Neural progenitor cell (in vitro differentiated cells): Measurements from ENCODE around the gene CLIP2. TPM values are rescaled to one million over a fixed set of nuclear protein-coding genes. Genes with fewer than 3 reads are reported as not detected.
"Not testable (repeated sequence)": the region's sequence is repeated elsewhere in the genome, so short reads cannot be mapped to it uniquely, and the experiment has no call there.

Source experiments
- DNase-seq: peaks from one replicate; pipeline ENCODE4 v3.0.0-alpha.2; 2016; ENCODE audit warnings: low spot score
- H2AFZ ChIP-seq: fragments of 200-600 bp; sonication (generic); replicated peaks from 2 replicates; pipeline ENCODE4 v1.6.1; 2016; ENCODE audit warnings: antibody characterized with exemption
- H3F3A ChIP-seq: fragments of 200-600 bp; sonication (generic); 2 replicates; pipeline ENCODE4 v1.6.1; 2016; ENCODE audit warnings: antibody characterized with exemption, low read depth
- H3K27ac ChIP-seq: fragments of 200-600 bp; sonication (generic); 2 replicates; pipeline ENCODE4 v1.5.1; 2016; ENCODE audit warnings: mild to moderate bottlenecking
- H3K27me3 ChIP-seq: fragments of 200-600 bp; sonication (generic); 2 replicates; pipeline ENCODE4 v1.6.1; 2016; ENCODE audit warnings: mild to moderate bottlenecking, moderate library complexity
- H3K36me3 ChIP-seq: fragments of 200-600 bp; sonication (generic); 2 replicates; pipeline ENCODE4 v1.5.1; 2016
- H3K4me1 ChIP-seq: fragments of 200-600 bp; sonication (generic); 2 replicates; pipeline ENCODE4 v1.6.1; 2016; ENCODE audit warnings: mixed run types
- H3K4me2 ChIP-seq: fragments of 200-600 bp; sonication (generic); 2 replicates; pipeline ENCODE4 v1.6.1; 2016
- H3K4me3 ChIP-seq: fragments of 200-600 bp; sonication (generic); 2 replicates; pipeline ENCODE4 v1.5.1; 2016
- H3K79me2 ChIP-seq: fragments of 200-600 bp; sonication (generic); 2 replicates; pipeline ENCODE4 v1.6.1; 2016; ENCODE audit warnings: low read depth
- H3K9ac ChIP-seq: fragments of 200-600 bp; sonication (generic); 2 replicates; pipeline ENCODE4 v1.6.1; 2016
- H3K9me3 ChIP-seq: fragments of 200-600 bp; sonication (generic); 2 replicates; pipeline ENCODE4 v1.5.1; 2016; ENCODE audit warnings: low read depth
- H4K20me1 ChIP-seq: fragments of 200-600 bp; sonication (generic); 2 replicates; pipeline ENCODE4 v1.6.1; 2016; ENCODE audit warnings: low read depth
- H3K27ac Mint-ChIP-seq: 3 replicates; pipeline ENCODE4 v1.8.0; 2021; ENCODE audit warnings: mixed read lengths
- H3K27me3 Mint-ChIP-seq: 2 replicates; pipeline ENCODE4 v1.8.0; 2022; ENCODE audit warnings: low read depth, mild to moderate bottlenecking, inconsistent platforms, moderate library complexity, mixed read lengths; ENCODE audit not compliant: insufficient read depth
- H3K36me3 Mint-ChIP-seq: 3 replicates; pipeline ENCODE4 v1.8.0; 2021; ENCODE audit warnings: mixed read lengths
- H3K4me1 Mint-ChIP-seq: 3 replicates; pipeline ENCODE4 v1.8.0; 2021; ENCODE audit warnings: mixed read lengths
- H3K4me3 Mint-ChIP-seq: 3 replicates; pipeline ENCODE4 v1.8.0; 2021; ENCODE audit warnings: mild to moderate bottlenecking, moderate library complexity, mixed read lengths
- H3K9me3 Mint-ChIP-seq: 3 replicates; pipeline ENCODE4 v1.8.0; 2020; ENCODE audit warnings: mixed read lengths
- EZH2 ChIP-seq: fragments of 200-600 bp; sonication (generic); IDR thresholded peaks from 2 replicates; pipeline ENCODE4 v1.6.1; 2017; ENCODE audit warnings: antibody characterized with exemption, mild to moderate bottlenecking, moderate library complexity
- EZH2phosphoT487 ChIP-seq: fragments of 200-600 bp; sonication (generic); IDR thresholded peaks from 2 replicates; pipeline ENCODE4 v1.6.1; 2017; ENCODE audit warnings: antibody characterized with exemption
- total RNA-seq: library from RNA; depleted of rRNA; stranded (reverse); fragments of >200 nt; gene quantifications from 2 replicates; pipeline ENCODE4 v1.2.3, GENCODE V29; 2015; ENCODE audit warnings: low replicate concordance
- TF ChIP-seq, protein P1 (sequence below): fragments of 200-600 bp; sonication (generic); IDR thresholded peaks from 2 replicates; pipeline ENCODE4 v1.5.1; 2017; ENCODE audit warnings: antibody characterized with exemption, mild to moderate bottlenecking

Gene CLIP2
- total RNA-seq, 1 donor from 2014 or later = 7.5 TPM

DNA sequence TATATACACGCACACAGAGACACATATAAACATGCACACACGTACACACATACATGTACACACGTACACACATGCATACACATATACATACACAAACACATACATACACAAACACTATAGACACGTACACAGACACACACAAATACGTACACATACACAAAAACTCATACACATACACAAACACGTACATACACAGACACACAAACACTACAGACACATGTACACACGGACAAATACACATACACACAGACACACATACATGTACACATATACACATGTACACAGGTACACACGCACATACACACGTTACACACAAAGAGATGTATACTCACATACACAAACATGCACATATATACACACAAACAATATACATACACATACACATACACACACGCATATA, 129.3 kb downstream of the CLIP2 start:
- no peaks in the 10 kb centered on the region for H4K20me1 ChIP-seq
- no peak overlapping the region for H3K9ac ChIP-seq
- H3K36me3 ChIP-seq = no peaks in the 10 kb centered on the region
- H3K4me2 ChIP-seq = no peak overlapping the region
- Mint-ChIP-seq H3K4me1 (peaks cover 2% of the 10 kb centered on the region), H3K27ac (peak overlapping the region; percentile 13), H3K36me3 (no peaks in the 10 kb centered on the region), H3K9me3 (no peaks in the 10 kb centered on the region), H3K27me3 (peaks cover 4% of the 10 kb centered on the region), H3K4me3 (peak overlapping the region; percentile 1)
- H3K9me3 ChIP-seq = no peaks in the 10 kb centered on the region
- H3K4me3 ChIP-seq = no peak overlapping the region
- H3K4me1 ChIP-seq = no peaks in the 10 kb centered on the region
- H3K27me3 ChIP-seq = no peaks in the 10 kb centered on the region
- no peak for DNase-seq
- TF ChIP-seq, protein P1, sequence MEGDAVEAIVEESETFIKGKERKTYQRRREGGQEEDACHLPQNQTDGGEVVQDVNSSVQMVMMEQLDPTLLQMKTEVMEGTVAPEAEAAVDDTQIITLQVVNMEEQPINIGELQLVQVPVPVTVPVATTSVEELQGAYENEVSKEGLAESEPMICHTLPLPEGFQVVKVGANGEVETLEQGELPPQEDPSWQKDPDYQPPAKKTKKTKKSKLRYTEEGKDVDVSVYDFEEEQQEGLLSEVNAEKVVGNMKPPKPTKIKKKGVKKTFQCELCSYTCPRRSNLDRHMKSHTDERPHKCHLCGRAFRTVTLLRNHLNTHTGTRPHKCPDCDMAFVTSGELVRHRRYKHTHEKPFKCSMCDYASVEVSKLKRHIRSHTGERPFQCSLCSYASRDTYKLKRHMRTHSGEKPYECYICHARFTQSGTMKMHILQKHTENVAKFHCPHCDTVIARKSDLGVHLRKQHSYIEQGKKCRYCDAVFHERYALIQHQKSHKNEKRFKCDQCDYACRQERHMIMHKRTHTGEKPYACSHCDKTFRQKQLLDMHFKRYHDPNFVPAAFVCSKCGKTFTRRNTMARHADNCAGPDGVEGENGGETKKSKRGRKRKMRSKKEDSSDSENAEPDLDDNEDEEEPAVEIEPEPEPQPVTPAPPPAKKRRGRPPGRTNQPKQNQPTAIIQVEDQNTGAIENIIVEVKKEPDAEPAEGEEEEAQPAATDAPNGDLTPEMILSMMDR = no peak
- TF ChIP-seq EZH2phosphoT487 (no peak), EZH2 (no peak)
- H3K27ac ChIP-seq = no peak overlapping the region
- no peaks in the 10 kb centered on the region for H3K79me2 ChIP-seq
- no peaks in the 10 kb centered on the region for H3F3A ChIP-seq
- no peak overlapping the region for H2AFZ ChIP-seq

DNA sequence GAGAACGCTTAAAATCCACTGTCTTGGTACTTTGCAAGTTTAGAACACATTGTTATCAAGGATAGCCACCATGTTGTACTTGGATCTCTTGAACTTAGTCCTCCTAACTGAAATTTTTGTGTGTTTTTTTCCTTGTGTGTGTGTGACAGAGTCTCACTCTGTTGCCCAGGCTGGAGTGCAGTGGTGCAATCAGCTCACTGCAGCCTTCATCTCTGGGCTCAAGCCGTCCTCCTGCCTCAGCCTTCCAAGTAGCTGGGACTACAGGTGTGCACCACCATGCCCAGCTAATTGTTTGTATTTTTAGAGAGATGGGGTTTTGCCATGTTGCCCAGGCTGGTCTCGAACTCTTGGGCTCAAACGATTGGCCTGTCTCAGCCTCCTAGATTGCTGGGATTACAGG, 130.0 kb downstream of the CLIP2 start:
- not testable (repeated sequence) for H3F3A ChIP-seq, H3K79me2 ChIP-seq, H3K27me3 Mint-ChIP-seq, H3K4me1 Mint-ChIP-seq, H3K9me3 ChIP-seq, H3K4me1 ChIP-seq, DNase-seq, H3K4me3 Mint-ChIP-seq, H3K4me2 ChIP-seq, H3K9ac ChIP-seq, H3K4me3 ChIP-seq, H3K27ac ChIP-seq, H3K27ac Mint-ChIP-seq, H3K27me3 ChIP-seq, H2AFZ ChIP-seq, H3K36me3 Mint-ChIP-seq, H4K20me1 ChIP-seq, H3K36me3 ChIP-seq, H3K9me3 Mint-ChIP-seq

DNA sequence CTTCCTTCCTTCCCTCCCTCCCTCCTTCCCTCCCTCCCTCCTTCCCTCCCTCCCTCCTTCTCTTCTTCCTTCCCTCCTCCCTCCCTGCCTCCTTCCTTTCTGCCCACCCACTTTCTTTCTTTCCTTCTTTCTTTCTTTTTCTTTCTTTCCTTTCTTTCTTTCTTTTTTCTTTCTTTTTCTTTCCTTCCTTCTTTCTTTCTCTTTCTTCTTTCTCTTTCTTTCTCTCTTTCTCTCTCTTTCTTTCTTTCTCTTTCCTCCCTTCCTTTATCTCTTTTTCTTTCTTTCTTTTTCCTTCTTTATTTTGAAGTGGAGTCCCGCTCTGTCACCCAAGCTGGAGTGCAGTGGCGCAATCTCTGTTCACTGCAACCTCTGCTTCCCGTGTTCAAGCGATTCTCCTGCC, 130.8 kb downstream of the CLIP2 start:
- no peaks in the 10 kb centered on the region for H3F3A ChIP-seq
- Mint-ChIP-seq H3K4me1 (peaks cover 2% of the 10 kb centered on the region), H3K27me3 (peaks cover 4% of the 10 kb centered on the region), H3K9me3 (no peaks in the 10 kb centered on the region), H3K4me3 (no peak overlapping the region), H3K36me3 (no peaks in the 10 kb centered on the region), H3K27ac (no peak overlapping the region)
- H3K4me3 ChIP-seq = no peak overlapping the region
- no peaks in the 10 kb centered on the region for H3K79me2 ChIP-seq
- DNase-seq = no peak
- no peak overlapping the region for H3K9ac ChIP-seq
- no peaks in the 10 kb centered on the region for H3K4me1 ChIP-seq
- no peak overlapping the region for H3K27ac ChIP-seq
- no peaks in the 10 kb centered on the region for H3K27me3 ChIP-seq
- no peak overlapping the region for H3K4me2 ChIP-seq
- no peaks in the 10 kb centered on the region for H4K20me1 ChIP-seq
- H3K9me3 ChIP-seq = no peaks in the 10 kb centered on the region
- H3K36me3 ChIP-seq = no peaks in the 10 kb centered on the region
- H2AFZ ChIP-seq = no peak overlapping the region
- no peak for TF ChIP-seq EZH2phosphoT487
- TF ChIP-seq, protein P1 = no peak
- TF ChIP-seq EZH2 = no peak

DNA sequence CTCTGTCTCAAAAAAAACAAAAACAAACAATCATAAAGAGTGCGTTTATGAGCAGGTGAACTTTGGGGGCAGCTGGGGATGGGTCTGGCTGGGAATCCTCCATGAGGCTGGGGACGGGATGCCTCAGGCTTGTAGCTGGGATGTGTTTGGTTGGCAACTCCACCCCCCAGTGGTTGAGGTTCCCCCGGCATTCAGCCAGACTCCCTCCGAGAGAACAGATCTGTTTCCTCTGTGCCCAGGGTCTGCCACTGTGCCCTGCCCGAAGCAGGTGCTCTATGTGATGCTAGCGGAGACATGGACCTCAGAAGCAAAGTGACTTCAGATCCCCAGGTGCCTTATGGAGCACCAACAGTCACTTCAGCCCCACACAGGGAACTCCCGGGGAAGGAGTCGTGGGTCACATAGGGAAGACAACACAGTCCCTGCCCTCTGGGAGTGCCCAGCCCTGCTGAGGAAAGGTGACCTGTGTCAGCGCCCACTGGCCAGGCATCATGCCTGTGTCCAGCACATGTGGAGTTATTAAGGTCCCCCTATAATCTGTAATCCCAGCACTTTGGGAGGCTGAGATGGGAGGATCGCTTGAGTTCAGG, 135.2 kb downstream of the CLIP2 start:
- DNase-seq = no peak
- no peak overlapping the region for H2AFZ ChIP-seq
- H3K27ac Mint-ChIP-seq = no peak overlapping the region
- H3K9ac ChIP-seq = no peak overlapping the region
- H3K36me3 ChIP-seq = no peaks in the 10 kb centered on the region
- H3K4me1 ChIP-seq = no peaks in the 10 kb centered on the region
- no peaks in the 10 kb centered on the region for H3K9me3 Mint-ChIP-seq
- H3K27me3 ChIP-seq = no peaks in the 10 kb centered on the region
- no peak overlapping the region for H3K4me2 ChIP-seq
- peaks cover 7% of the 10 kb centered on the region for H3K27me3 Mint-ChIP-seq
- H3K4me3 ChIP-seq = no peak overlapping the region
- H3K79me2 ChIP-seq = no peaks in the 10 kb centered on the region
- no peak for TF ChIP-seq EZH2
- no peak for TF ChIP-seq EZH2phosphoT487
- TF ChIP-seq, protein P1 = no peak
- no peaks in the 10 kb centered on the region for H4K20me1 ChIP-seq
- H3F3A ChIP-seq = no peaks in the 10 kb centered on the region
- peaks cover 8% of the 10 kb centered on the region for H3K4me1 Mint-ChIP-seq
- no peak overlapping the region for H3K4me3 Mint-ChIP-seq
- H3K27ac ChIP-seq = no peak overlapping the region
- H3K36me3 Mint-ChIP-seq = no peaks in the 10 kb centered on the region
- no peaks in the 10 kb centered on the region for H3K9me3 ChIP-seq
